ENCODE measurements around the gene DNASE1L1.

DNA sequence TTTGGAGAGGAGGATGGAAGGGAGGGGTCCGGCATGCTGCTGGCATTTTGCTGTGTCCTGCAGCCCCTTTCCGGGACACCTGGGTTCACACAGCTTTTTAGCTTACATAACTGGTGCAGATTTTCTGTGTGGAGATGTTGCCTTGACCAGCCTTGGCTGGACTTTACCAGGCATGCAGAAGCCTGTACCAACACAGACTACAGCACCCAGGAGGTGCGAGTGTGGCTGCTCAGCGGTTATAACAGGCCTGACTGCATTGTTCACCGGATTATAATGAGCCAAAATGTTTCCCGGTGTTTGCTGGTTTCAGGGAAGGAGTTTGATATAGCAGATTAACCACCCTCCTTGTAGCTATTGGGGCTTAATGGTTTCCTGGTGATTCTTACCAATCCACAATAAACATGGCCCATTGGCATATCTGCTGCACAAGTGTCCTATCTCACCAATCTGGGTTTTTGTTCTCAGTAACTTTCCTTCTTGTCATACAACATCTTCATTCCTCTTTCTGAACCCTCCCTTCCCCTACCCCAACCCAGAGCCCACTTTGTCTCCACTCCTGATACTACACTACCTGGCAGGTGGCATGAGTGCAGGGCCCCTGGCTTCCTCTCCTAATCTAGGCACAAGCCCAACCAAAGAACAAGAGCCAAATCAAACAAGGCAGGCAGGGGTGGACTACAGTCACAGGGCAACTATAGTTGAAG is 7.0 kb downstream of the DNASE1L1 start:
- TF ChIP-seq, protein P1, sequence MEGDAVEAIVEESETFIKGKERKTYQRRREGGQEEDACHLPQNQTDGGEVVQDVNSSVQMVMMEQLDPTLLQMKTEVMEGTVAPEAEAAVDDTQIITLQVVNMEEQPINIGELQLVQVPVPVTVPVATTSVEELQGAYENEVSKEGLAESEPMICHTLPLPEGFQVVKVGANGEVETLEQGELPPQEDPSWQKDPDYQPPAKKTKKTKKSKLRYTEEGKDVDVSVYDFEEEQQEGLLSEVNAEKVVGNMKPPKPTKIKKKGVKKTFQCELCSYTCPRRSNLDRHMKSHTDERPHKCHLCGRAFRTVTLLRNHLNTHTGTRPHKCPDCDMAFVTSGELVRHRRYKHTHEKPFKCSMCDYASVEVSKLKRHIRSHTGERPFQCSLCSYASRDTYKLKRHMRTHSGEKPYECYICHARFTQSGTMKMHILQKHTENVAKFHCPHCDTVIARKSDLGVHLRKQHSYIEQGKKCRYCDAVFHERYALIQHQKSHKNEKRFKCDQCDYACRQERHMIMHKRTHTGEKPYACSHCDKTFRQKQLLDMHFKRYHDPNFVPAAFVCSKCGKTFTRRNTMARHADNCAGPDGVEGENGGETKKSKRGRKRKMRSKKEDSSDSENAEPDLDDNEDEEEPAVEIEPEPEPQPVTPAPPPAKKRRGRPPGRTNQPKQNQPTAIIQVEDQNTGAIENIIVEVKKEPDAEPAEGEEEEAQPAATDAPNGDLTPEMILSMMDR (conservative IDR thresholded peaks at IDR 0.05; ENCODE audit: low read depth, low read length), result no peak
- TF ChIP-seq EZH2phosphoT487 (IDR thresholded peaks at IDR 0.05; ENCODE audit: borderline replicate concordance, low read length), result no peak
